ENCODE data around the gene MAD1L1. TPM values are rescaled to one million over a fixed set of nuclear protein-coding genes. Genes with fewer than 3 reads are reported as not detected.

Gene MAD1L1
- total and polyA plus RNA-seq, 3 experiments from 2014 or later = 43.6 to 185 (median 47.3) TPM

DNA sequence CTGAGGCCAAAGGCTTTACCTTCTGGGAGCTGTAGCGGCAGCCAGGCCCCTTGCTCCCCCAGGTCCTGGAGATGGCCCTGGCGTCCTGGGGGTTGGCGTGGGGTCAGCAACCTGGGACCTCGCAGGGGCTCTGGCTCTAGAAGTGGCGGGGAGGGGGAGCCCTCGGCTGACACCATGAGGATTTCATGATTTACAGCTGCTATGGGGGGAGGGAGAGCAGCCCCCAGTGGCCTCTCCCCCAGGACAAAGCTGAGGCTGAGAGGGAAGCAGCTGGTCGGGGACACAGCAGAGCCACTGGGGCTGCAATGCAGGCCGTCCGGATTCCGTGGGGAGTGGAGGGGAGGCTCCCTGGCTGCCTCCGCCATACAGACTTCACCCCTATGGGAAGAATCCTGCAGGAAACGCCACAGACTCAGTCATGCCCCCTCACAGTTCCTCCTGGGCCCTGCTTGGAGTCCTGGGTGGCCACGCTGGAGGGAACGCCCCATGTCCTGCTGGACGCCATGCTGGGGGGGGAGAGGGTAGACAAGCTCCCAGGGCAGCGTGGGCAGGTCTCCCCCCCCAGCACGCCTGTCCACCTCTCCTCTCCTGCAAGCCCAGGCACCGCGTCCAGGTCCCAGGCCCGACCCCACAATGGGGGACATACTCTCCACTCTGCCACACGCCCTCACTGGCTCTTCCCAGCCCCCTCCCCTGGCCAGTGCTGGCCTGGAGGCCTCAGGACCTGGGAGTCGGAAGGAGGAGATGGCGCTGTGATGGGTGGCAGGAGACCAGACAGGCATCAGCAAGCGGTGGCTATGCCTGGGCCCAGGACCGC lies 319.1 kb downstream of the MAD1L1 start:
- POLR2A ChIA-PET = no interaction called here
- H3K36me3 Mint-ChIP-seq = peaks cover 0 to 42% (median 0%) of the 10 kb centered on the region in 3 donors

DNA sequence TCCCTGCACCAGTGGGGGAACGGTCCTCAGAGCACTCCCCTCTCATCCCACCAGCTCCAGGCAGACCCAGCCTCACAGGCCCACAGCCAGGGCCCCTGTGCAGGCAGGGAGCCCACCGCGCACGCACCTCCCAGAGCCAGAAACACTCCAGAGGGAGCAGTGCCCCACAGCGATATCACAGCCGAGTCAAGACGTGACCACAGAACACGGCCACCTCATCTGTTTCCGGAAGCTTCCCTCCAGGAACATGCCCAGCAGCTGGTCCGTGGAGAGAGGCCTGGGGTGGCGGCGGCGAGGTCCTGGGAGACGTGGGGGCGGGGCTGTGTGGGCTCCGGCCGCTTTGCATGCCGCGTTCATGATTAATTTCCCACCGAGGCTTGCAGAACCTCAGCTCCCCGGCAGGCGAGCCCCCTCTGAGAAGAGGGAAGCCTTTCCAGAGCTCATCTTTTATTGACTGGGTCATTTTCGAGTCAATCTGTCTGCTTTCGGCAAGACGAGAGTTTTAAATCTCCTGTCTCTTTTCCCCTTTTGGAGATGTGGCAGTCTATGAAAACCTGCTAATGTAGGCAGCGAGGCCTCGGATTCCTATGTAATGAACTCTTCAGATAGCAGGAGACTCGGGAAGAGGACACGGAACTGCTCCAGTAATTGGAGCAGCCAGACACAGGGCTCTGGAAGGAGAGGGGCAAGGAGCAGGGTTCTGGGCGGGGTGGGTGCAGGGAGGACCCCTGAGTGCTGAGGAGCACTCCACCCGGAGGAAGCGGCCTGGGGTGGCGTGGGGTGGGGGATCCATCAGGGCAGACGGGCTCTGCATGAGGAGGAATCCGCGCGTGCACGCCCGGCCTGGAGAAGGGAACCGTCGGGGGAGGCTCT lies 319.9 kb downstream of the MAD1L1 start:
- CTCF ChIA-PET = no interaction called here
- Histone ChIP-seq H3K4me3 (ENCODE audit: low read length) (no peak overlapping the region), H3K27me3 (ENCODE audit: insufficient read depth, low read length, poor library complexity, severe bottlenecking) (no peaks in the 10 kb centered on the region), H3K9me3 (ENCODE audit: low read length) (no peaks in the 10 kb centered on the region), H3K4me1 (ENCODE audit: insufficient read depth, low read length) (no peaks in the 10 kb centered on the region), H3K27ac (ENCODE audit: low read depth, low read length) (no peak overlapping the region), H3K36me3 (ENCODE audit: insufficient read depth, low read length) (no peaks in the 10 kb centered on the region)
- POLR2A ChIA-PET = no interaction called here
- H3K27ac Mint-ChIP-seq = peak overlapping the region in 2 of 8 donors; percentile 23 to 84
- H3K27me3 Mint-ChIP-seq = no peaks in the 10 kb centered on the region
- no peak overlapping the region for H3K4me3 Mint-ChIP-seq
- peaks cover 5 to 46% (median 9%) of the 10 kb centered on the region in 3 donors for H3K4me1 Mint-ChIP-seq
- H3K36me3 Mint-ChIP-seq = peaks cover 0 to 49% (median 0%) of the 10 kb centered on the region in 3 donors
- DNase-seq = no peak
- H3K9me3 Mint-ChIP-seq = no peaks in the 10 kb centered on the region

More for the DNA sequence above, 319.1 kb downstream of the MAD1L1 start:
- no peaks in the 10 kb centered on the region for H3K27me3 ChIP-seq (ENCODE audit: insufficient read depth, low read length, poor library complexity, severe bottlenecking)
- H3K4me1 ChIP-seq (ENCODE audit: insufficient read depth, low read length) = peaks cover 1% of the 10 kb centered on the region
- Mint-ChIP-seq H3K9me3 (no peaks in the 10 kb centered on the region), H3K27ac (no peak overlapping the region), H3K4me1 (peaks cover 5 to 43% (median 9%) of the 10 kb centered on the region in 3 donors), H3K27me3 (no peaks in the 10 kb centered on the region), H3K4me3 (no peak overlapping the region)
- CTCF ChIA-PET = no interaction called here
- H3K4me3 ChIP-seq (ENCODE audit: low read length) = no peak overlapping the region
- no peak for DNase-seq
- no peaks in the 10 kb centered on the region for H3K36me3 ChIP-seq (ENCODE audit: insufficient read depth, low read length)
- H3K9me3 ChIP-seq (ENCODE audit: low read length) = no peaks in the 10 kb centered on the region
- no peak overlapping the region for H3K27ac ChIP-seq (ENCODE audit: low read depth, low read length)

DNA sequence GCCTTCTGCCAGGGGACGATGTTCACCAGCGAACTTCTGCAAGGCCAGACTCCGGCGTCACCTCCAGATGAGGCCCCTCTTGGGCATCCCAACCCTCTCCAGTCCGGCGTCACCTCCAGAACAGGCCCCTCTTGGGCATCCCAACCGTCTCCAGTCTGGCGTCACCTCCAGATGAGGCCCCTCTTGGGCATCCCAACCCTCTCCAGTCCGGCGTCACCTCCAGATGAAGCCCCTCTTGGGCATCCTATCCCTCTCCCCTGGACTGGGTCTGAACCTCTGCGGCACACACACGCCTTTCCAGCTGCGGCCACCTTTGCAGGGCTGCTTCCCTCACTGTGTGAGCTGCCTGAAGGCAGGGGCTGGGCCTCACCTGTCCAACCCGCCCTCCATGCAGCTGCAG lies 321.2 kb downstream of the MAD1L1 start:
- no peaks in the 10 kb centered on the region for H3K4me1 ChIP-seq (ENCODE audit: insufficient read depth, low read length)
- Mint-ChIP-seq H3K4me3 (no peak overlapping the region), H3K4me1 (peaks cover 0 to 42% (median 4%) of the 10 kb centered on the region in 3 donors), H3K9me3 (no peaks in the 10 kb centered on the region), H3K27ac (peak overlapping the region in 1 of 8 donors; percentile 88), H3K36me3 (peaks cover 0 to 55% (median 0%) of the 10 kb centered on the region in 3 donors), H3K27me3 (no peaks in the 10 kb centered on the region)
- H3K9me3 ChIP-seq (ENCODE audit: low read length) = no peaks in the 10 kb centered on the region
- no peak overlapping the region for H3K4me3 ChIP-seq (ENCODE audit: low read length)
- no peaks in the 10 kb centered on the region for H3K36me3 ChIP-seq (ENCODE audit: insufficient read depth, low read length)
- ChIA-PET POLR2A (no interaction called here), CTCF (no interaction called here)
- H3K27me3 ChIP-seq (ENCODE audit: insufficient read depth, low read length, poor library complexity, severe bottlenecking) = no peaks in the 10 kb centered on the region
- no peak overlapping the region for H3K27ac ChIP-seq (ENCODE audit: low read depth, low read length)
- DNase-seq = no peak

GRCh38 chr7:1910827-1911226 lies 321.9 kb downstream of the MAD1L1 start:
- Mint-ChIP-seq H3K36me3 (peaks cover 0 to 53% (median 0%) of the 10 kb centered on the region in 3 donors), H3K9me3 (no peaks in the 10 kb centered on the region), H3K4me3 (no peak overlapping the region), H3K27ac (peak overlapping the region in 1 of 8 donors; percentile 17), H3K27me3 (no peaks in the 10 kb centered on the region), H3K4me1 (peaks cover 0 to 37% (median 1%) of the 10 kb centered on the region in 3 donors)
- CTCF ChIA-PET = no interaction called here
- no peak for DNase-seq
- no peaks in the 10 kb centered on the region for H3K9me3 ChIP-seq (ENCODE audit: low read length)
- no peak overlapping the region for H3K27ac ChIP-seq (ENCODE audit: low read depth, low read length)
- H3K4me1 ChIP-seq (ENCODE audit: insufficient read depth, low read length) = no peaks in the 10 kb centered on the region
- H3K27me3 ChIP-seq (ENCODE audit: insufficient read depth, low read length, poor library complexity, severe bottlenecking) = no peaks in the 10 kb centered on the region
- POLR2A ChIA-PET = no interaction called here
- no peaks in the 10 kb centered on the region for H3K36me3 ChIP-seq (ENCODE audit: insufficient read depth, low read length)
- H3K4me3 ChIP-seq (ENCODE audit: low read length) = no peak overlapping the region

DNA sequence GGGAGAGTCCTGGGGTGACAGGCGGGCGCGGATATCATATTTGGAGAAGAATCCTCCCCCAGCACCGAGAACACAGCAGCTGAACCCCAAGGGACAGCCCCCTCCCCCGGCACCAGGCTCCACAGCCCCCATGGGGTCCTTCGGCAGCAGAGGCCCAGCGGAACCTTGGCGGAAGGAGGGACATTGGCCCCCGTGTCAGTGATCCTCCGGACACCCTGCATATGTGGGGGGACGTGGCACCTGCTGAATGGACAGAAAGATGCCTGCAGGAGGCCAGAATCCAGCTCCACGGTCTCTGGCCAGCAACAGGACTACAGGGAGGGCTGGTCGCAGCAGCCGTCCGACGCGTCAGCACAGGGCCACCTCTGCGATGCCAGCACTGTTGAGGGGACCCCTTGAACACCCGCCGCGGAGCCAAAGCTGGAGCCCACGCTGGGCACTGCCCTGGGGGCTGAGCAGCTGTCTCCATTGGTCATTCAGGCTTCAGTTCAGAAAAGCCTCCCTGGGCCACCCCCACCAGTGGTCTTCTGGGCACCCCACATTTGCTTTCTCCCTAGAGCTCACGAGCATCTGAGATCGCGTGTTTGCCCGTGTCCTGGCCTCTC lies 322.6 kb downstream of the MAD1L1 start:
- Mint-ChIP-seq H3K27ac (no peak overlapping the region), H3K36me3 (peaks cover 0 to 49% (median 0%) of the 10 kb centered on the region in 3 donors), H3K4me1 (peaks cover 0 to 34% (median 1%) of the 10 kb centered on the region in 3 donors), H3K9me3 (no peaks in the 10 kb centered on the region), H3K4me3 (no peak overlapping the region), H3K27me3 (no peaks in the 10 kb centered on the region)
- Histone ChIP-seq H3K4me1 (ENCODE audit: insufficient read depth, low read length) (no peaks in the 10 kb centered on the region), H3K9me3 (ENCODE audit: low read length) (no peaks in the 10 kb centered on the region), H3K27ac (ENCODE audit: low read depth, low read length) (no peak overlapping the region), H3K27me3 (ENCODE audit: insufficient read depth, low read length, poor library complexity, severe bottlenecking) (no peaks in the 10 kb centered on the region), H3K4me3 (ENCODE audit: low read length) (no peak overlapping the region), H3K36me3 (ENCODE audit: insufficient read depth, low read length) (no peaks in the 10 kb centered on the region)
- ChIA-PET POLR2A (no interaction called here), CTCF (no interaction called here)
- no peak for DNase-seq

DNA sequence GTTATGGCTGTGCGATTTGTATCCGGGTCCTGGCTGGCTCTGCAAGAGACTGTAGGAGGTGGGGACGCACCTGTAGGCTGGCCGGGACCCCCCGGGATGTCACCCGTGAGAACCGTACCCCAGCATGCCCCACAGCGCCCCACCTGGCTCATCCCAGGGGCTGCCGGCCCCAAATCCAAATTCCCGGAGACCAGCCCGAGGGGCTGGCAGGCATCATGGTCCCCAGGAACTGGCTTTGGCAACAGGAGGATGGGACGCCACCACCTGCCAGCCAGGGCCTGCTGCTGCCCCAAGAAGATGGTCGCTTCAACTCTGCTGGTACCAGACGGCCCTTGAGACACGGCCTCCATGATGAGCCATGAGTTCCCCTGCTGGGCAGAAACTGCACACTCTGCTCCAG lies 323.3 kb downstream of the MAD1L1 start:
- ChIA-PET POLR2A (no interaction called here), CTCF (no interaction called here)
- Histone ChIP-seq H3K4me1 (ENCODE audit: insufficient read depth, low read length) (no peaks in the 10 kb centered on the region), H3K36me3 (ENCODE audit: insufficient read depth, low read length) (no peaks in the 10 kb centered on the region), H3K9me3 (ENCODE audit: low read length) (no peaks in the 10 kb centered on the region), H3K27ac (ENCODE audit: low read depth, low read length) (no peak overlapping the region), H3K4me3 (ENCODE audit: low read length) (no peak overlapping the region), H3K27me3 (ENCODE audit: insufficient read depth, low read length, poor library complexity, severe bottlenecking) (no peaks in the 10 kb centered on the region)
- DNase-seq = no peak
- Mint-ChIP-seq H3K4me1 (peaks cover 0 to 34% (median 1%) of the 10 kb centered on the region in 3 donors), H3K9me3 (no peaks in the 10 kb centered on the region), H3K27ac (no peak overlapping the region), H3K36me3 (peaks cover 0 to 46% (median 0%) of the 10 kb centered on the region in 3 donors), H3K4me3 (no peak overlapping the region), H3K27me3 (no peaks in the 10 kb centered on the region)

DNA sequence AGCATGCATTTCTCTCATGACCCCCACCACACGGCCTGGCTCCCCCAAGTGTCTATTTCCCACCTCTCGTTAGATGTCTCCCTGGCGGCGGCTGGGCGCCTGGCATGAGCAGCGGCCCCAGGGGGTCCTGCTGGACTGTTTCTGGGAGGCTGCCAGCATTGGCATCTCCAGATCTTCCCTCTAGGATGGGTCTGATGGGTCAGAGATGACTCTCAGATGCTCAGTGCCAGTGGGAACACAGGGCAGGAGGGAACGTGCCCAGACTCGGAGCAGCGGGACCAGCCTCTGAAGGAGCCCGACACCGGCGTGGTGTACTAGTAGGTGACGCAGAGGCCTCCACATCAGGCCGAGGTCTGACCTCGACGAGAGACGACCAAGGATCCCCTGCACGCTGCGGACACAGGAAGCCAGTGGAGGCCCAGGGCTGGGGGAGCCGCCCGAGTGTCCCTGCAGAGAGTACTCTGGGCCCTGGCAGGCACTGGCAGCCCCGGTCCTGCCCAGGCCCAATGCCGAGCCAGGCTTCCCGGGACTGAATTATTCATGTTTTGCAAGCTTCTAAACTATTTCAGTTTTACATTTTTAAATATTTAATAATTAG lies 323.8 kb downstream of the MAD1L1 start:
- Mint-ChIP-seq H3K4me1 (peaks cover 0 to 34% (median 1%) of the 10 kb centered on the region in 3 donors), H3K9me3 (no peaks in the 10 kb centered on the region), H3K36me3 (peaks cover 0 to 41% (median 0%) of the 10 kb centered on the region in 3 donors), H3K27me3 (no peaks in the 10 kb centered on the region), H3K27ac (peak overlapping the region in 2 of 8 donors; percentile 17 to 56), H3K4me3 (no peak overlapping the region)
- Histone ChIP-seq H3K36me3 (ENCODE audit: insufficient read depth, low read length) (no peaks in the 10 kb centered on the region), H3K27me3 (ENCODE audit: insufficient read depth, low read length, poor library complexity, severe bottlenecking) (no peaks in the 10 kb centered on the region), H3K4me3 (ENCODE audit: low read length) (no peak overlapping the region), H3K4me1 (ENCODE audit: insufficient read depth, low read length) (no peaks in the 10 kb centered on the region), H3K27ac (ENCODE audit: low read depth, low read length) (no peak overlapping the region), H3K9me3 (ENCODE audit: low read length) (no peaks in the 10 kb centered on the region)
- no peak for DNase-seq
- CTCF ChIA-PET = no interaction called here
- POLR2A ChIA-PET = no interaction called here
